Ammon's horn (tissue), 1 donor: ENCODE measurements around the gene ZRANB3.
"Not testable (repeated sequence)": the region's sequence is repeated elsewhere in the genome, so short reads cannot be mapped to it uniquely, and the experiment has no call there.

Source experiments
- DNase-seq: peaks from one replicate; pipeline ENCODE4 v3.0.0-alpha.2; 2016; ENCODE audit warnings: low spot score

The ZRANB3 gene

GRCh38 chr2:135125940-135126339 is 405.1 kb downstream of the ZRANB3 start:
- no peak for DNase-seq

- DNase-seq: no peak
Measured at GRCh38 chr2:135124924-135125886, 405.8 kb downstream of the ZRANB3 start.

DNA sequence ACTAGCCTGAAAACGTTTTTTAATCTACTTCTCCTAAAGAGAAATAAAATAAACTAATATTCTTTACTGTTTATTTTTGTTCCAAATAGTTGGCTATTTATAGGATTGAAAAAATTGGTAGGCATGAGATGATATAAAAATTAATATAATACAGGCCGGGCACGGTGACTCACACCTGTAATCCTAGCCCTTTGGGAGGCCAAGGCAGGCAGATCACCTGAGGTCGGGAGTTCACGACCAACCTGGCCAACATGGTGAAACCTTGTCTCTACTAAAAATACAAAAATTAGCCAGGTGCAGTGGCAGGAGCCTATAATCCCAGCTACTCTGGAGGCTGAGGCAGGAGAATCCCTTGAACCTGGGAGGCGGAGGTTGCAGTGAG is 409.4 kb downstream of the ZRANB3 start:
- not testable (repeated sequence) for DNase-seq

- DNase-seq: no peak
Measured at GRCh38 chr2:135121016-135121657, 409.9 kb downstream of the ZRANB3 start.

DNA sequence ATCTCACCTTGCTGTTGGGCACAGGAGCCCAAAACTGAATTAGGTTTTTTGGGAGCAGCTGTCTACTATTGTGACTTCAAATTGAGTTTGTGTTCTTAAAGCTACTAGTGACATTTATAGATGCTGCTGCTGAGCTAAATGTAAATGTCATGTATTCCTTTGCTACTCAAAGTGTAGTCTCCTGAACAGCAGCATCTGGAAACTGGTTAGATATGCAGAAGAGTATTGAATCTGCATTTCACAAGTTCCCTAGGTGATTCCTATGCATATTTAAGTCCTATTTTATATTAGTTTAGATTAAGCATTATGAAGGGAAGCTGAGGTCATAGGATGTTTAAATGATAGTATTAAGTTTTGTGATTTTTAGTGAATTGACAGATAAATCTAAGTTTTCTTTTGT is 411.4 kb downstream of the ZRANB3 start:
- no peak for DNase-seq

DNA sequence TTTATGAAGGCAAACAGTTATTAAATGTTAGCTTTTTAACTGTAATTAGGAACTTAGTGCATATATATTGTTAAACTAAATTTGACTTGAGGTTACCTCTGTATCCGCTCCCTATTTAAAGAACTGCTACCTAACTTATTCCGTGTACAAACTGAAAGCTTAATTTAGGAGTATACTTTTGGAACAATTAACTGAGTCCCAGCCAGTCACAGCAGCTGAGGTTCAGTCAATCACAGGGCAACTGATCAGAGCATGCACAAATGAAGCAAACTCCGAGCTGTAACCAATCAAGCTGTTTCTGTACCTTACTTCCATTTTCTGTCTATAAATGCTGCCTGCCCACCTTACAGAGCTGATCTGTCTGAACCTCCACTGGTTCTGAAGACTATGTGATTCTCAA is 417.7 kb downstream of the ZRANB3 start:
- DNase-seq: no peak

DNA sequence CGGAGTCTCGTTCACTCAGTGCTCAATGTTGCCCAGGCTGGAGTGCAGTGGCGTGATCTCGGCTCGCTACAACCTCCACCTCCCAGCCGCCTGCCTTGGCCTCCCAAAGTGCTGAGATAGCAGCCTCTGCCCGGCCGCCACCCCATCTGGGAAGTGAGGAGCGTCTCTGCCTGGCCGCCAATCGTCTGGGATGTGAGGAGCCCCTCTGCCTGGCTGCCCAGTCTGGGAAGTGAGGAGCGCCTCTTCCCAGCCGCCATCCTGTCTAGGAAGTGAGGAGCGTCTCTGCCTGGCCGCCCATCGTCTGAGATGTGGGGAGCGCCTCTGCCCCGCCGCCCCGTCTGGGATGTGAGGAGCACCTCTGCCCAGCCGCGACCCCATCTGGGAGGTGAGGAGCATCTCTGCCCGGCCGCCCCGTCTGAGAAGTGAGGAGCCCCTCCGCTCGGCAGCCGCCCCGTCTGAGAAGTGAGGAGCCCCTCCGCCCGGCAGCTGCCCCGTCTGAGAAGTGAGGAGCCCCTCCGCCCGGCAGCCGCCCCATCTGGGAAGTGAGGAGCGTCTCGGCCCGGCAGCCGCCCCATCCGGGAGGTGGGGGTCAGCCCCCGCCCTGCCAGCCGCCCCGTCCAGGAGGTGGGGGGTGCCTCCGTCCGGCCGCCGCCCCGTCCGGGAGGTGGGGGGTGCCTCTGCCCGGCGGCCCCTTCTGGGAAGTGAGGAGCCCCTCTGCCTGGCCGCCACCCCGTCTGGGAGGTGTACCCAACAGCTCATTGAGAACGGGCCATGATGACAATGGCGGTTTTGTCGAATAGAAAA is 425.3 kb downstream of the ZRANB3 start:
- not testable (repeated sequence) for DNase-seq

DNA sequence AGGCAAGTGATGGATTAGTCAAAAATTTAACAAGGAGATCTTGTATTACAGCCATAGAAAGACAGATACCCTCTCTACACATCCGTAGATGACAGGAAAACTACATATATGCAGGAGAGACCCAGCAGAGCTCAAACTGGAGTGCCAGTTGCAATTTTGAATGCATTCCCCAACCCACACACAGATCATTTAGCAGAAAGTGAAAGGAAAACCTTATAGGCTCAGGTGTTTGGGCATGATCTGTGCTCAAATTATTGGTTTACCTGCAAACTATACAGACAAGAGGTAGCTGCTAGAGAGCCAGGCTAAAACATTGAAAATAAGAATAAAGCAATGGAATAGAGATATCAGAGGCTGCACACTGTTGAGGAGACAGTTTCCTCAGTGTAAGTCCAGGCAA is 427.2 kb downstream of the ZRANB3 start:
- no peak for DNase-seq

DNA sequence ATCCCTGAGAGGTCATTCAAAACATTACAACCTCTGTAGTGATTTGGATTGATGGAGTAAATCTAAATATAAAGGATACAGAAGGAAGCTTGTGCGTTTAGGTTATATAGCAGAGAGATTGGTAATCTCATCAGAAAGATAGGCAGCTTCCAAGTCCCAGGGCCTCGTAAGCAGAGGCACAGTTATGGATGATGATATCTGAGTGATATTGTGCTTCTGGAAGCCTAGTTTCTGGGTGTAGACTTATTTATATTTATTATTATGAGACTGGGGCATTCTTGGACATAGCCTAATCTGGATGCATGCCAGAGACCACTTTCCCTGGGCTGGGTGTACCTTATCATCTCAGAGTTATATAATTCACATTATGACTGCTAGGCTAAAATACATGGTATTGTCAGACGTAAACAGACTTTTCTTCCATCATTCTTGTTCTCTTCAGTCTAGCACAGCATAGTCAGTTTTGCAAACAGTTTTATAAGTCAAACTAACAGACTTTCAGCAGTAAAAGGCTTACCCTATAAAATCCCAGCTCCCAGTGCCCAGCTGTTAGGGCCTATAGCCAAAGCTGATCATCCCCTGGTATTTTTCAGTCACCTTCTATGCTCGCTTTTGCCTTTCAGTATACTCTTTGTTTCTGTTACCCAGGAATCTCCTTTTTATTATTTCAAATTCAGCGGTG is 431.1 kb downstream of the ZRANB3 start:
- no peak for DNase-seq

- DNase-seq: no peak
Measured at GRCh38 chr2:135097532-135098231, 433.3 kb downstream of the ZRANB3 start.

GRCh38 chr2:135096665-135097446 is 434.2 kb downstream of the ZRANB3 start:
- no peak for DNase-seq

DNA sequence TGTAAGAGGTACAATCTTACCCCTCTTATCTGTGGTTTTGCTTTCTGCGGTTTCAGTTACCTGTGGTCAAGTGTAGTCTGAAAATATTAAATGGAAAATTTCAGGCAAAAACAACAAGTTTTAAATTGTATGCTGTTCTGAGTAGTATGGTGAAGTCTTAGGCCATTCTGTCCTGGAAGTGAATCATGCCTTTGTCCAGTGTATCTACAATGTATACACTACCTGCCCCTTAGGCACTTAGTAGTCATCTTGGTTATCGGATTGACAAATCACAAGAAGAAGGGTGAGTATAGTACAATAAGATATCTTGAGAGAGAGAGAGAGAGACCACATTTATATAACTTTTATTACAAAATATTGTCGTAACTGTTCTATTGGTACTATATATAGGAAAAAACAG is 435.4 kb downstream of the ZRANB3 start:
- no peak for DNase-seq

DNA sequence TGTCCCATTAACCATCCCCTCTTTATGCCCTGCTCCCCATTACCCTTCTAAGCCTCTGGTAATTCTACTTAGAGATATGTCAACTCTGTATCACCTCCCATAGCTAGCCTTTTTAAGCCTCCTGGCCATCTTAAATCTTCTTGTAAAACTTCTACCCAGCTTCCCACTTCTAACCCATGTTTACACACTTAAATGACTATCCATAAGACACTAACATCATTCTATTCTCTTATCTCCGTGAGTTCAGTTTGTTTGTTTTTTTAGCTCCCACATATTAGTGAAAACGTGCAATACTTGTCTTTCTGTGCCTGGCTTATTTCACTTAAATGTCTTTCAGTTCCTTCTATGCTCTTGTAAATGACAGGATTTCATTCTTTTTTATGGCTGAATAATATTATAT is 436.5 kb downstream of the ZRANB3 start:
- no peak for DNase-seq

DNA sequence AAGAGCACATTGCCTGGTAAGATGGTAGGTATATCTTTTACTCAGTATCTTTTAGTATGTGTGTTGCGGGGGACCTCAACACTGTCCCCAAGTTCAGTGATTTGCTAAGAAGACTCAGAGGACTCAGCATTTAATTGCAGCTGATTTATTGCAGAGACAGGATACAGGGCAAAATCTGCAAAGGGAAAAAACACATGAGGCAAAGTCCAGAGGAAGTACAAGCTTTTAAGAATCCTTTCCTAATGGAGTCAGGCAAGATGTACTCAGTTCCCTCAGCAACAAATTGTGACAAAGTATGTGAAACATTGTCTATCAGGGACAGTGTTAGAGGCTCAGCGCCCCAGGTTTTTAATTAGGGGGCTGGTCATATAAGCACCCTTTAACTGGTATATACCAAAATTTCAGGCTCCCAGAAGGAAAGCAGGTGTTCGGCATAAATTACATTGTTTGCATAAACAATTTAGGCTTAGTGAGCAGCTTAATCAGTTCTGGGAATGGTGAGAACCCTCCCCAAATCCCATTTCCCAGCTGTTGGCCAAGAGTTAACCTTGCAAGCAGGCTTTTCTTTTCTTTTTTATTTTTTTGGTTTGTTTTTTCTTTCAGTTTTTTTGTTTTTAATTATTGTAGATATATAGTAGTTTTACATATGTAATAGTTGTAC is 437.2 kb downstream of the ZRANB3 start:
- DNase-seq: no peak

DNA sequence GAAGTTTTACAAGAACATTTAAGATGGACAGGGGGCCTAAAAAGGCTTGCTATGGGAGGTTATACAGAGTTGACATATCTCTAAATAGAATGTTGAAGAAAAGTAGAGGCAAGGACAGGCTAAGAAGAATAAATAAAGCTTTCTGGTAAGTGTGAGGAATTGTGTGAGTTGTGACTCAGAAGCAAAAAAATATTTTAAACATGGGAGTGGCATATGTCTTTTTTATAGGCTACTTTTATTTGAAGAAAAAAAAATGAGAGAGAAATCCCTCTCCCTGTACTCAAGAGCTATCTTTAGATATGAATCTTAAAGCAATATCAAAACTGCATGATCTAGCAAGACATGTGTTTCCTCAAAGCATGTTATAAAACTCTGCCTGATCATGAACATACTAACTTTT is 437.8 kb downstream of the ZRANB3 start:
- no peak for DNase-seq

GRCh38 chr2:135091681-135092080 is 439.3 kb downstream of the ZRANB3 start:
- DNase-seq: no peak

- DNase-seq: not testable (repeated sequence)
Measured at GRCh38 chr2:135089597-135089996, 441.4 kb downstream of the ZRANB3 start.
